Smooth muscle cell (in vitro differentiated cells): ENCODE measurements around the gene TTC17. TPM values are rescaled to one million over a fixed set of nuclear protein-coding genes. Genes with fewer than 3 reads are reported as not detected.

Source experiments
- DNase-seq: peaks from one replicate; lab custom pipeline; 2025; ENCODE audit not compliant: unreplicated experiment; lab: John Stamatoyannopoulos, UW
- H2AFZ ChIP-seq: fragments of 200-600 bp; sonication (generic); 2 replicates; pipeline ENCODE4 v1.6.0; 2016; ENCODE audit warnings: antibody characterized with exemption, low read depth, mild to moderate bottlenecking
- H3F3A ChIP-seq: fragments of 200-600 bp; sonication (generic); 2 replicates; pipeline ENCODE4 v1.6.0; 2017; ENCODE audit warnings: antibody characterized with exemption, low read depth
- H3K27ac ChIP-seq: fragments of 200-600 bp; sonication (generic); 2 replicates; pipeline ENCODE4 v1.5.1; 2016; ENCODE audit warnings: low read depth, mild to moderate bottlenecking
- H3K27me3 ChIP-seq: fragments of 200-600 bp; sonication (generic); 2 replicates; pipeline ENCODE4 v1.6.1; 2016; ENCODE audit warnings: low read depth, mild to moderate bottlenecking
- H3K36me3 ChIP-seq: fragments of 200-600 bp; sonication (generic); 2 replicates; pipeline ENCODE4 v1.5.1; 2016; ENCODE audit warnings: low read depth
- H3K4me1 ChIP-seq: fragments of 200-600 bp; sonication (generic); 2 replicates; pipeline ENCODE4 v1.5.1; 2016; ENCODE audit warnings: low read depth
- H3K4me2 ChIP-seq: fragments of 200-600 bp; sonication (generic); 2 replicates; pipeline ENCODE4 v1.6.0; 2016; ENCODE audit warnings: mild to moderate bottlenecking
- H3K4me3 ChIP-seq: fragments of 200-600 bp; sonication (generic); 2 replicates; pipeline ENCODE4 v1.5.1; 2016; ENCODE audit warnings: mild to moderate bottlenecking
- H3K79me2 ChIP-seq: fragments of 200-600 bp; sonication (generic); 2 replicates; pipeline ENCODE4 v1.6.0; 2016; ENCODE audit warnings: low read depth, mild to moderate bottlenecking
- H3K9ac ChIP-seq: fragments of 200-600 bp; sonication (generic); 2 replicates; pipeline ENCODE4 v1.6.0; 2016; ENCODE audit warnings: low read depth
- H3K9me3 ChIP-seq: fragments of 200-600 bp; sonication (generic); replicated peaks from 2 replicates; pipeline ENCODE4 v1.5.1; 2016; ENCODE audit warnings: low read depth
- H4K20me1 ChIP-seq: fragments of 200-600 bp; sonication (generic); 2 replicates; pipeline ENCODE4 v1.6.0; 2016; ENCODE audit warnings: low read depth
- WGBS: methylation state at CpG from one replicate; pipeline ENCODE4 v1.1.7; 2016; ENCODE audit warnings: low lambda C conversion rate; 5-methylcytosine and 5-hydroxymethylcytosine counted together
- polyA plus RNA-seq: library from polyadenylated mRNA; unstranded; fragments of >200 nt; fragmentation: Nextera tagmentation; extraction: Ambion mirVana; gene quantifications from 2 replicates; pipeline ENCODE4 v1.2.1, GENCODE V29; 2016
- total RNA-seq: library from RNA; depleted of rRNA; stranded (reverse); fragments of >200 nt; gene quantifications from 2 replicates; pipeline ENCODE4 v1.2.3, GENCODE V29; 2014
- TF ChIP-seq, protein P1 (sequence below): fragments of 200-600 bp; sonication (generic); IDR thresholded peaks from 2 replicates; pipeline ENCODE4 v1.5.1; 2017; ENCODE audit warnings: borderline replicate concordance, mild to moderate bottlenecking, antibody characterized with exemption; ENCODE audit not compliant: insufficient read depth, poor library complexity, severe bottlenecking

TTC17 gene
- total and polyA plus RNA-seq, 2 experiments from 2014 or later: 35.9 to 113 TPM

DNA sequence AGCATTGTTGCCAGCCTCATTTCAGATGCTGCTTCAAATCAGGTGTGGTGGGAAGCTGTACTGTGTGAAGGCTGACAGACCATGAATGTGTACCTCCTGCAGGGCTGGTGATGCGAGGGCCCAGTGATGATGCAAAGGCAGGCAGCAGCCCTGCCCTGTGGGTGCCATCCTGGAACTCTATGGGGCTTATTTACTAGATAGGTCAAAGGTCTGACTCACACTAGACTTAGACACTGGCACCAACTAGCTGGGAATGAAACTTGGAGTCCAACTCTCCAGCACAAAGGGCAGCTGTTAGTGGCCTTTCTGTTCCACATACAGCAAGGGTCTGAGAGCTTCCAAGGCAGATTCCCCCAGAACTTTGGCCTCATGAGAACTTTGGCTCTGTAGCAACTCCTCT is 138.4 kb downstream of the TTC17 start:
- H3F3A ChIP-seq: no peaks in the 10 kb centered on the region
- TF ChIP-seq, protein P1, sequence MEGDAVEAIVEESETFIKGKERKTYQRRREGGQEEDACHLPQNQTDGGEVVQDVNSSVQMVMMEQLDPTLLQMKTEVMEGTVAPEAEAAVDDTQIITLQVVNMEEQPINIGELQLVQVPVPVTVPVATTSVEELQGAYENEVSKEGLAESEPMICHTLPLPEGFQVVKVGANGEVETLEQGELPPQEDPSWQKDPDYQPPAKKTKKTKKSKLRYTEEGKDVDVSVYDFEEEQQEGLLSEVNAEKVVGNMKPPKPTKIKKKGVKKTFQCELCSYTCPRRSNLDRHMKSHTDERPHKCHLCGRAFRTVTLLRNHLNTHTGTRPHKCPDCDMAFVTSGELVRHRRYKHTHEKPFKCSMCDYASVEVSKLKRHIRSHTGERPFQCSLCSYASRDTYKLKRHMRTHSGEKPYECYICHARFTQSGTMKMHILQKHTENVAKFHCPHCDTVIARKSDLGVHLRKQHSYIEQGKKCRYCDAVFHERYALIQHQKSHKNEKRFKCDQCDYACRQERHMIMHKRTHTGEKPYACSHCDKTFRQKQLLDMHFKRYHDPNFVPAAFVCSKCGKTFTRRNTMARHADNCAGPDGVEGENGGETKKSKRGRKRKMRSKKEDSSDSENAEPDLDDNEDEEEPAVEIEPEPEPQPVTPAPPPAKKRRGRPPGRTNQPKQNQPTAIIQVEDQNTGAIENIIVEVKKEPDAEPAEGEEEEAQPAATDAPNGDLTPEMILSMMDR: no peak

DNA sequence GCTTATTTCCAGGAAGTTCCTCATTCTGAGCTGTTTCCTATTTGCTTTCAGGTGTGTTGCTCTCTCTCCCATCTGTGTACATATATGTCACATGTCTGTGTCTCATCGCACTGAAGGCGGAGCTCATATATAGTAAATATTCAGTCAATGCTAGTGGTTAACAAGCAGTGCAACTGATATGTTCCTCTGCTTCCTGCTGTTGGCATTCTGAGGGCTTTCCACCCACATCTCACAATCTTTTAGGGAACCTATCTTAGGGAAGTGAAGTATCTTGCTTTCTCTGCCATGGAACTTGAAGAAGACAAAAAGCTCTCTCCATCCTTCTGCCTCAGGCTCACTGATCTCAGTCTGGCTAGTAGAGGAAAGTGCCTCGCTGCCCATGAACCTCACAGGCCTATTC is 139.8 kb downstream of the TTC17 start:
- 94% methylated on average over 3 of the region's 3 CpGs for WGBS

More for the DNA sequence above, 138.4 kb downstream of the TTC17 start:
- H3K4me2 ChIP-seq: no peak overlapping the region
- no peaks in the 10 kb centered on the region for H4K20me1 ChIP-seq
- H2AFZ ChIP-seq: no peak overlapping the region
- H3K4me1 ChIP-seq: no peaks in the 10 kb centered on the region
- H3K27ac ChIP-seq: no peak overlapping the region
- no peak overlapping the region for H3K4me3 ChIP-seq
- no peak for DNase-seq
- H3K36me3 ChIP-seq: peaks cover 5% of the 10 kb centered on the region
- no peak overlapping the region for H3K9ac ChIP-seq
- H3K27me3 ChIP-seq: no peaks in the 10 kb centered on the region
- H3K9me3 ChIP-seq: no peaks in the 10 kb centered on the region
- WGBS: 86% methylated on average over 1 of the region's 1 CpG
- H3K79me2 ChIP-seq: no peaks in the 10 kb centered on the region

DNA sequence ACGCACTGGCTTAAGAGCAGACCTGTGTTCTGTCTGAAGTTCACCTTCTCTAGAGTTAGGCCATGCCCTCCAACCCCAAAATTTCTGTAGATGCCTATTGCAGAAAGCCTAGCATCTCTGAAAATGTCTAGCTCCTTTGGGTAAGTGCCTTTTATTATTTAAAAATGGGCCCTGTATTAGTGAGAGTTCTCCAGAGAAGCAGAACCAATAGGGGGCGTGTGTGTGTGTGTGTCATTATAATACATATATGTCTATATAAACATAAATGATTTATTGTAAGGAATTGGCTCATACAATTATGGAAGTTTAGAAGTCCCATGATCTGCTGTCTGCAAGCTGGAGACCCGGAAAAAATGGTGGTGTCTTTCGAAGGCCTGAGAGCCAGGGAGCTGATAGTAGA is 144.7 kb downstream of the TTC17 start:
- no peak for DNase-seq
- Histone ChIP-seq H3K36me3 (no peaks in the 10 kb centered on the region), H2AFZ (no peak overlapping the region), H3K4me2 (no peak overlapping the region), H3K4me3 (no peak overlapping the region), H3K79me2 (no peaks in the 10 kb centered on the region), H3K27ac (no peak overlapping the region), H3K9me3 (no peaks in the 10 kb centered on the region), H4K20me1 (no peaks in the 10 kb centered on the region), H3K4me1 (no peaks in the 10 kb centered on the region), H3K9ac (no peak overlapping the region), H3K27me3 (no peaks in the 10 kb centered on the region), H3F3A (no peaks in the 10 kb centered on the region)
- WGBS: 80% methylated on average over 4 of the region's 4 CpGs
- TF ChIP-seq, protein P1: peak; percentile 10

More for the DNA sequence above, 139.8 kb downstream of the TTC17 start:
- H3K27me3 ChIP-seq: no peaks in the 10 kb centered on the region
- no peak overlapping the region for H3K4me2 ChIP-seq
- TF ChIP-seq, protein P1: no peak
- no peaks in the 10 kb centered on the region for H3K36me3 ChIP-seq
- no peak overlapping the region for H3K4me3 ChIP-seq
- no peak overlapping the region for H3K27ac ChIP-seq
- no peak overlapping the region for H2AFZ ChIP-seq
- H4K20me1 ChIP-seq: no peaks in the 10 kb centered on the region
- no peaks in the 10 kb centered on the region for H3K79me2 ChIP-seq
- no peak for DNase-seq
- H3K9me3 ChIP-seq: no peaks in the 10 kb centered on the region
- H3K4me1 ChIP-seq: no peaks in the 10 kb centered on the region
- H3F3A ChIP-seq: no peaks in the 10 kb centered on the region
- H3K9ac ChIP-seq: no peak overlapping the region

DNA sequence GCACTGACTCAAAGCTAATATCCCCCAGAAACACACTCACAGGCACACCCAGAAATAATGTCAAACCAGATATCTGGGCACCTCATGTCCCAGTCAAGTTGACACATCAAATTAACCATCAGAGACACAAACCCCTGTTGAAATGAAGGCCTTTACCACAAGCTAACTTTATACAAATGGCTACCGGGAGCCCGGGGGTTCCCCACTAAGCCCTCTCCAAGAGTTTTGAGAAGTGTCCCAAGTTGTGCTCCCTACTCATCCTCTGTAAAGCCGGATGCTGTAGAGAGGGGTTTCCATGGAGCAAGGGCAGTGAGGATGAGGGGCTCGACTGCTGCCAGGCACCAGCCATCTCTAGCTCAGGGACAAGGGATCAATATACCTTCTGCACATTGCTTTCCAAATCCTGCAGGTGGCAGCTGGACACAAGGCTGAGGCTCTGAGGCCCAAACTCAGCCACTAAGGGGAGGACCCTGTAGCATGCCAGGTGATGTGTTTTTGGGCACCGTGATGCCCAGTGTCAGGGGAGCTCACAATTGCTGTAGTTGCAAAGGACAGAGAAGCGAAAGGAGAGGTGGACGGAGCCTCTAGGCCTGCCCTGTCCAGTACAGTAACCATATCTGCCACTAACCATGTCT is 145.7 kb downstream of the TTC17 start:
- H3K9ac ChIP-seq: no peak overlapping the region
- no peak overlapping the region for H3K4me3 ChIP-seq
- 81% methylated on average over 7 of the region's 7 CpGs for WGBS
- no peaks in the 10 kb centered on the region for H3K9me3 ChIP-seq
- DNase-seq: no peak
- no peaks in the 10 kb centered on the region for H3K79me2 ChIP-seq
- no peak overlapping the region for H2AFZ ChIP-seq
- TF ChIP-seq, protein P1: peak; percentile 22
- no peaks in the 10 kb centered on the region for H3F3A ChIP-seq
- H3K27me3 ChIP-seq: no peaks in the 10 kb centered on the region
- no peaks in the 10 kb centered on the region for H3K36me3 ChIP-seq
- no peak overlapping the region for H3K27ac ChIP-seq
- H4K20me1 ChIP-seq: no peaks in the 10 kb centered on the region
- no peaks in the 10 kb centered on the region for H3K4me1 ChIP-seq
- H3K4me2 ChIP-seq: no peak overlapping the region
